HL-60 (cell line): ENCODE results near the gene ORC4.

Experiments
- CTCF ChIP-seq: IDR thresholded peaks from one replicate; pipeline ENCODE4 v1.5.1; 2011; ENCODE audit warnings: low read length, control low read depth, inconsistent platforms; ENCODE audit not compliant: insufficient read depth
- GABPA ChIP-seq: IDR thresholded peaks from 2 replicates; pipeline ENCODE4 v1.6.1; 2012; ENCODE audit warnings: low read depth
- POLR2AphosphoS5 ChIP-seq: IDR thresholded peaks from 2 replicates; pipeline ENCODE4 v1.6.1; 2012; ENCODE audit warnings: low read depth

- TF ChIP-seq CTCF (no peak), POLR2AphosphoS5 (no peak), GABPA (no peak)
These were observed 135.7 kb downstream of the ORC4 start for GRCh38 chr2:147884830-147885229.
